ENCODE measurements around the gene RBM20. TPM values are rescaled to one million over a fixed set of nuclear protein-coding genes. Genes with fewer than 3 reads are reported as not detected.

Gene RBM20
- total RNA-seq, 1 donor from 2014 or later, result 0.32 TPM

- Mint-ChIP-seq H3K36me3 (no peaks in the 10 kb centered on the region), H3K4me3 (no peak overlapping the region), H3K27ac (no peak overlapping the region), H3K9me3 (no peaks in the 10 kb centered on the region), H3K27me3 (ENCODE audit: insufficient read depth, low read depth) (peaks cover 2% of the 10 kb centered on the region), H3K4me1 (peaks cover 2% of the 10 kb centered on the region)
- no peak overlapping the region for H3K4me2 ChIP-seq
- H3K27me3 ChIP-seq, result no peaks in the 10 kb centered on the region
- TF ChIP-seq CTCF (IDR thresholded peaks at IDR 0.05) (no peak), EZH2 (IDR thresholded peaks at IDR 0.05) (no peak), EZH2phosphoT487 (IDR thresholded peaks at IDR 0.05) (no peak)
- H3K4me3 ChIP-seq, result no peak overlapping the region
- H3K9me3 ChIP-seq (ENCODE audit: low read depth), result no peaks in the 10 kb centered on the region
- H4K20me1 ChIP-seq (ENCODE audit: low read depth), result no peaks in the 10 kb centered on the region
- no peak overlapping the region for H3K9ac ChIP-seq
- DNase-seq (ENCODE audit: low spot score), result no peak
- no peaks in the 10 kb centered on the region for H3F3A ChIP-seq (ENCODE audit: low read depth)
- no peaks in the 10 kb centered on the region for H3K4me1 ChIP-seq
- no peak overlapping the region for H3K27ac ChIP-seq
- no peaks in the 10 kb centered on the region for H3K79me2 ChIP-seq (ENCODE audit: low read depth)
- no peak overlapping the region for H2AFZ ChIP-seq (replicated peaks)
- H3K36me3 ChIP-seq, result no peaks in the 10 kb centered on the region
Measured at GRCh38 chr10:110737886-110738634, 93.9 kb downstream of the RBM20 start.

- no peaks in the 10 kb centered on the region for H3F3A ChIP-seq (ENCODE audit: low read depth)
- no peak overlapping the region for H3K27ac Mint-ChIP-seq
- H3K36me3 Mint-ChIP-seq, result no peaks in the 10 kb centered on the region
- H3K9me3 ChIP-seq (ENCODE audit: low read depth), result no peaks in the 10 kb centered on the region
- H3K4me3 Mint-ChIP-seq, result no peak overlapping the region
- H3K4me3 ChIP-seq, result no peak overlapping the region
- H3K9me3 Mint-ChIP-seq, result no peaks in the 10 kb centered on the region
- H3K27me3 Mint-ChIP-seq (ENCODE audit: insufficient read depth, low read depth), result peaks cover 2% of the 10 kb centered on the region
- no peaks in the 10 kb centered on the region for H4K20me1 ChIP-seq (ENCODE audit: low read depth)
- H3K79me2 ChIP-seq (ENCODE audit: low read depth), result no peaks in the 10 kb centered on the region
- no peak overlapping the region for H3K9ac ChIP-seq
- TF ChIP-seq EZH2phosphoT487 (IDR thresholded peaks at IDR 0.05), result no peak
- no peak for TF ChIP-seq EZH2 (IDR thresholded peaks at IDR 0.05)
- no peak for TF ChIP-seq CTCF (IDR thresholded peaks at IDR 0.05)
- H2AFZ ChIP-seq (replicated peaks), result no peak overlapping the region
- no peaks in the 10 kb centered on the region for H3K4me1 Mint-ChIP-seq
- no peaks in the 10 kb centered on the region for H3K4me1 ChIP-seq
- H3K27ac ChIP-seq, result no peak overlapping the region
- no peak for DNase-seq (ENCODE audit: low spot score)
- H3K27me3 ChIP-seq, result no peaks in the 10 kb centered on the region
- no peaks in the 10 kb centered on the region for H3K36me3 ChIP-seq
- no peak overlapping the region for H3K4me2 ChIP-seq
Measured at GRCh38 chr10:110739811-110740271, 95.7 kb downstream of the RBM20 start.

GRCh38 chr10:110742801-110743200, 98.7 kb downstream of the RBM20 start:
- Histone ChIP-seq H3F3A (ENCODE audit: low read depth) (no peaks in the 10 kb centered on the region), H3K4me3 (no peak overlapping the region), H3K27ac (no peak overlapping the region), H3K4me2 (no peak overlapping the region), H3K9ac (no peak overlapping the region), H2AFZ (replicated peaks) (no peak overlapping the region), H3K27me3 (no peaks in the 10 kb centered on the region), H3K9me3 (ENCODE audit: low read depth) (no peaks in the 10 kb centered on the region), H3K4me1 (no peaks in the 10 kb centered on the region), H4K20me1 (ENCODE audit: low read depth) (no peaks in the 10 kb centered on the region), H3K36me3 (no peaks in the 10 kb centered on the region), H3K79me2 (ENCODE audit: low read depth) (no peaks in the 10 kb centered on the region)
- Mint-ChIP-seq H3K27ac (no peak overlapping the region), H3K9me3 (no peaks in the 10 kb centered on the region), H3K4me1 (no peaks in the 10 kb centered on the region), H3K27me3 (ENCODE audit: insufficient read depth, low read depth) (peaks cover 2% of the 10 kb centered on the region), H3K4me3 (no peak overlapping the region), H3K36me3 (no peaks in the 10 kb centered on the region)
- TF ChIP-seq EZH2 (IDR thresholded peaks at IDR 0.05) (no peak), EZH2phosphoT487 (IDR thresholded peaks at IDR 0.05) (no peak), CTCF (IDR thresholded peaks at IDR 0.05) (no peak)
- DNase-seq (ENCODE audit: low spot score), result no peak

All from neural progenitor cell (in vitro differentiated cells).